CD4-positive, alpha-beta T cell treated with Interferon gamma for 1 hour (primary cell): Measurements from ENCODE around the gene ITGB3.

ENCODE experiments used
- DNase-seq: peaks from one replicate; pipeline ENCODE4 v3.0.0-alpha.2; 2020

The ITGB3 gene

GRCh38 chr17:47304186-47304585, 50.6 kb downstream of the ITGB3 start:
- no peak for DNase-seq

DNA sequence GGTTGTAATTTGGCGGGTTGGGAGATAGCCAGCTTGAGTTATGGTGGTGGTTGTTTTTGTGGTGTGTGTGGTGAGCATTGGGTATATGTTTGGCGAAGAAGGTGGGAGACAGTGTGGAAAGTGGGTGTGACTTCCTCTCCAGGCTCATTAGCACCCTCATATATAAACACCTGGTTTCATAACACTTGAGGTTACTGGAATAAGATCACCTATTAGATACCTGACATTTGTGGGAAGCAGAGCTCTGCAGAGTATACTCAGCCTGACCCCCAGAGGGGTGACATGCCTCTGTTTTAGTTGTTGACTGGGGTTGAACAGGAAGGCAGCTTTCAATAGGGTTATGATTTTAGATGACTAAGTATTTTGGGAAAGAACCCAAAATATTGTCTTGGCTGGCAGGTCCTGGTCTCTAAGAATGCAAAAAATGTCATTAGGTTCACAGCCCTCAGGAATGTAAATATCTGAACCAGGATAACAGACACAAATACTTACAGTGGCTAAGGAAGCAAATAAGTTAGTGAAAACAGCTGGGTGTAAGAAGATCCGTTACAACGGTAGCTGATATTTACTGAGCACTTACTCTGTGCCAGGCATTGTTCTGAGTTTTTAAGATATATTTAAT, 51.8 kb downstream of the ITGB3 start:
- no peak for DNase-seq

DNA sequence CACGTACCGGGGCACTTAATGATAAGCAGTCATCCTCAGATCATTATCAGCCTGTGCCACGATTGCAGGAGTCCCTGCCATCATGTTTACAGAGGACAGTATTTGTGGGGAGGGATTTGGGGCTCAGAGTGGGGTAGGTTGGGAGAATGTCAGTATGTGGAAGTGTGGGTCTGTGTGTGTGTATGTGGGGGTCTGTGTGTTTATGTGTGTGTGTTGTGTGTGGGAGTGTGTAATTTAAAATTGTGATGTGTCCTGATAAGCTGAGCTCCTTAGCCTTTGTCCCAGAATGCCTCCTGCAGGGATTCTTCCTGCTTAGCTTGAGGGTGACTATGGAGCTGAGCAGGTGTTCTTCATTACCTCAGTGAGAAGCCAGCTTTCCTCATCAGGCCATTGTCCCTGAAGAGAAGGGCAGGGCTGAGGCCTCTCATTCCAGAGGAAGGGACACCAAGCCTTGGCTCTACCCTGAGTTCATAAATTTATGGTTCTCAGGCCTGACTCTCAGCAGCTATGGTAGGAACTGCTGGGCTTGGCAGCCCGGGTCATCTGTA, 56.6 kb downstream of the ITGB3 start:
- DNase-seq: no peak

DNA sequence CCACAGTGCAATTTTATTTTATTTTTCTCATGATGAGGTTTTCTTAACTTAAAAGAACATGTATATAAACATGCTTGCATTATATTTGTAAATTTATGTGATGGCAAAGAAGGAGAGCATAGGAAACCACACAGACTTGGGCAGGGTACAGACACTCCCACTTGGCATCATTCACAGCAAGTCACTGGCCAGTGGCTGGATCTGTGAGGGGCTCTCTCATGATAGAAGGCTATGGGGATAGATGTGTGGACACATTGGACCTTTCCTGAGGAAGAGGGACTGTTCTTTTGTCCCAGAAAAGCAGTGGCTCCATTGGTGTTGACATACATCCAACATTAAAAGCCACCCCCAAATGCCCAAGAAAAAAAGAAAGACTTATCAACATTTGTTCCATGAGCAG, 57.8 kb downstream of the ITGB3 start:
- no peak for DNase-seq

- peak; percentile 20 for DNase-seq
Measured at GRCh38 chr17:47315451-47316266, 62.0 kb downstream of the ITGB3 start.

DNA sequence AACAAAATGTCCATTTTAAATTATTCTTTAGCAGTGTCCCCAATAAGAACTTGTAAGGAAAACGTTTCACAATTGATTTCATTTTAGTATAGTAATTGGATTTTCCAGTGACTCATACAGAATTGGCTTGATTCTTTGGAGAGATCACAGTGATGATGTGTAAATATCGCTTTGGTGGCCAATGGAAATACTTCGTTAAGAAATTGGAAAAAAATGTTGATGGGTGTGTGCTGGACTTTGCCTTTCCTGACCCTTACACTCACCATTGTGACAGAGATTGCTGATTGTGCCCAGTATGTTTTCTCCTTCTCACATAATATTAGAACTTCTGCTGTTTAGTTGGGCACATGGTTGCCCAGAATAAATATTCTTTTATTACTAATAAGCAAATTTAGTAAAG, 62.7 kb downstream of the ITGB3 start:
- DNase-seq: no peak

- no peak for DNase-seq
Measured at GRCh38 chr17:47317119-47317518, 63.5 kb downstream of the ITGB3 start.

- no peak for DNase-seq
Measured at GRCh38 chr17:47318197-47318918, 64.7 kb downstream of the ITGB3 start.

DNA sequence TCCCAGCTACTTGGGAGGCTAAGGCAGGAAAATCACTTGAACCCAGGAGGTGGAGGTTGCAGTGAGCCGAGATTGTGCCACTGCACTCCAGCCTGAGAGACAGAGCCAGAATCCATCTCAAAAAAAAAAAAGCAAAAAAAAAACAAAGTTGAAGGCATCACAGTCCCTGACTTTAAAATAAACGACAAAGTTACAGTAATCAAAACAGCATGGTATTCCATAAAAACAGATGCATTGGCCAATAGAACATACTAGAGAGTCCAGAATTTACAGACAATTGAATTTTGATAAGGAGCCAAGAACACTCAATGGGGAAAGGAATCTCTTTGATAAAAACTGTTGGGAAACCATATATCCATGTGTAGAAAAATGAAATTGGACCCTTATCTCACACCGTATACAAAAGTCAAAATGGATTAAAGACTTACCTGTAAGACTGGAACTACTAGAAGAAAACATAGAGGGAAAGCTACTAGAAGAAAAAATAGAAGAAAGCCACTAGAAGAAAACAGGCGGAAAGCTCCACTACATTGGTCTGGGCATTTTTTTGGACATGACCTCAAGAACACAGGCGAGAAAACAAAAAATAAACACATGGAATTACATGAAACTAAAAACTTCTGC, 67.4 kb downstream of the ITGB3 start:
- no peak for DNase-seq

GRCh38 chr17:47323382-47324223, 70.0 kb downstream of the ITGB3 start, which contains the start of gene EFCAB13:
Gene EFCAB13, plus strand, starts transcription at chr17:47323955. Its CDS starts 4,399 bp downstream, at chr17:47328354.
- peak; percentile 88 for DNase-seq

- DNase-seq: peak; percentile 69
Measured at GRCh38 chr17:47324224-47325020, 70.8 kb downstream of the ITGB3 start.

GRCh38 chr17:47325176-47325575, 71.5 kb downstream of the ITGB3 start:
- no peak for DNase-seq

- DNase-seq: no peak
Measured at GRCh38 chr17:47330548-47330947, 76.9 kb downstream of the ITGB3 start.

DNA sequence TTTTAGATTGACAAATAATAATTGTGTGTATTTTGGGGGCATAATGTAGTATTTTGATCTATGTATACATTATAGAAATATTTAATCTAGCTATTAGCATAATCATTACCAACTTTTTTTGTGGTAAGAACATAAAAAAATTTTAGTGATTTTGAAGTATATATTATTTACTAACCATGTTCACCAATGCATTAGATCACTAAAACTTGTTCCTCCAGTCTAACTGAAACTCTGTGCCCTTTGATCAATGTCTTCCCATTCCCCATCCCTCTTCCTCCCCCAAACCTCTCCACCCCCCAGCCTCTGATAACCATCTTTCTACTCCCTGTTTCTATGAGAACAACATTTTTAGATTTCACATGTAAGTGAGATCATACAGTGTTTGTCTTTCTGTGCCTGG, 78.7 kb downstream of the ITGB3 start:
- no peak for DNase-seq

DNA sequence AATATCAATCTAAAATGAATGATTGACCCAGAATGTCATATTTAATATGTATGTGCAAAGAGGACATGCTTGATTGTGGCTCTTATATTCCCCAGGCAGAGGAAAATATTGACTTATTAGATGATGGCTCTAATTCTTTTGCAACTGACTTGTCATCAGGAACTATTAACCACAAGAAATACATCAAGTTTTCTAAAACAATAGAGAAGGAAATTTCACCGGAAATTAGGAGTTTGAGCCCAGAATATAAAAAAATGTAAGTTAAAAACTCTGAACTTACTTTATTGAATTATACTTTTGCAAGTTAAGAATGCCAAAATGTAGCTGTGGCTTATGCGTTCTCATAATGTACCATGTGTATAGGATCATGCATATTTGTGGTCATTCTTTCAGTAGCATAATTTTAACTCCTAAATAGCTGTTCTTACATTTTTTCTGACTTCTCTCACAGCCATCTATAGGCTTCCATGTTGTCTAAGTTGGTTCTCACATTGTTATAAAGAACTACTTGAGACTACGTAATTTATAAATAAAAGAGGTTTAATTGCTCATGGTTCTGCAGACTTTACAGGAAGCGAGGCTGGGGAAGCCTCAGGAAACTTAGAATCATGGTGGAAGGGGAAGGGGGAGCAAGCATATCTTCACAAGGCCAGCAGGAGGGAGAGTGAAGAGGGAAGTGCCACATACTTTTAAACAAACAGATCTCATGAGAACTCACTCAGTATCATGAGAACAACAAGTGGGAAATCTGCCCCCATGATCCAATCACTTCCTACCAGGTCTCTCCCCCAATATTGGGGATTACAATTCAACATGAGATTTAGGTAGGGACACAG, 81.7 kb downstream of the ITGB3 start:
- DNase-seq: no peak

GRCh38 chr17:47338026-47338425, 84.4 kb downstream of the ITGB3 start:
- DNase-seq: no peak

DNA sequence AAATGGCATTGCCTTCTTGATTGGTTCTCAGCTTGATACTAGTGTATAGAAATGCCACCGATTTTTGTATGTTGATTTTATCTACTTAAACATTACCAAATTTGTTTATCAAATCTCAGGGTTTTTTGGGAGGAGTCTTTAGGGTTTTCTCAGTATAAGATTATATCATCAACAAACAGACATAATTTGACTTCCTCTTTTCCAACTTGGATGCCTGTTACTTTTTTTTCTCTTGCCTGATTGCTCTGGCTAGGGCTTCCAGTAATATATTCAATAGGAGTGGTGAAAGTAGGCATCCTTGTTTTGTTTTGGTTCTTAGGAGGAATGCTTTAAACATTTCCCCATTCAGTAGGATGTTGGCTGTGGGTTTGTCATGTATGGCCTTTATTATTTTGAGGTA, 99.2 kb downstream of the ITGB3 start:
- DNase-seq: no peak

DNA sequence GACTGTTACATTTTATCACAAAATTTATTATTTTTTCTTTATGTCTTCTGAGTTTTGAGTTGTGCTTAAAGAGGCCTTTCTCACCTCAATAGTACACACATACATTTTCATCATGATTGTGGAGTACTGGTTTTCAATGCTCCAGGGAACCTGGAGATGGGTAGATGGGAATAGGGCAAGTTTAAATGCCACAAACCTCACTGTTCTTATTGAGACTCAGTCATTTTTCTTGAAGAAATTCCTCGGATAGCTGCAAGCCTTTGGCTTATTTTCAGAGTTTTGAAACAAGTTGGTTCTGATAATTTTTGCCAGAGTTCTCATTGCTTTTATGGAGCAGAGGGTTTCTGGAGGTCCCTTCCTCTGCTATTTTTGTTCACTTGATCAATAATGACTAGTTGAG, 105.0 kb downstream of the ITGB3 start:
- DNase-seq: no peak
